Natural killer cell (primary cell): ENCODE measurements around the gene ALOX5. TPM values are rescaled to one million over a fixed set of nuclear protein-coding genes. Genes with fewer than 3 reads are reported as not detected.

ENCODE experiments used
- ATAC-seq, 3 donors: fragments of 150-1000 bp in 2 of 3; fragments of 200-7000 bp in 1 of 3; cut with Tn5 transposase; 1 replicate in 1 of 3; 2 replicates in 2 of 3; pipeline ENCODE4 v1.10.0; 2021; ENCODE audit warnings: mild to moderate bottlenecking in 2 of 3, moderate library complexity in 2 of 3
- DNase-seq, 2 donors: peaks; one replicate each; pipeline versions ENCODE4 v3.0.0 to v3.0.0-alpha.2; 2013 to 2021; ENCODE audit warnings: mixed read lengths in 1 of 2
- H3K27ac ChIP-seq: one replicate; pipeline ENCODE4 v1.5.1; 2013; ENCODE audit warnings: mild to moderate bottlenecking, low read length
- H3K27me3 ChIP-seq: one replicate; pipeline ENCODE4 v1.6.1; 2013; ENCODE audit warnings: low read length; ENCODE audit not compliant: control insufficient read depth, insufficient read depth
- H3K36me3 ChIP-seq: one replicate; pipeline ENCODE4 v1.6.1; 2013; ENCODE audit warnings: low read length; ENCODE audit not compliant: control insufficient read depth, insufficient read depth
- H3K4me1 ChIP-seq: one replicate; pipeline ENCODE4 v1.6.1; 2013; ENCODE audit warnings: low read length; ENCODE audit not compliant: control insufficient read depth, insufficient read depth
- H3K4me3 ChIP-seq: one replicate; pipeline ENCODE4 v1.5.1; 2013; ENCODE audit warnings: low read length
- H3K9me3 ChIP-seq: one replicate; pipeline ENCODE4 v1.6.1; 2013; ENCODE audit warnings: low read length; ENCODE audit not compliant: control insufficient read depth, insufficient read depth
- H3K27ac Mint-ChIP-seq, 2 donors: one replicate each; pipeline ENCODE4 v1.8.0; 2022; ENCODE audit warnings: mild to moderate bottlenecking in 2 of 2, mixed read lengths in 2 of 2, moderate library complexity in 1 of 2
- H3K27me3 Mint-ChIP-seq, 2 donors: one replicate each; pipeline ENCODE4 v1.8.0; 2022; ENCODE audit warnings: low read depth in 2 of 2, mixed read lengths in 2 of 2
- H3K36me3 Mint-ChIP-seq: one replicate; pipeline ENCODE4 v1.8.0; 2022; ENCODE audit warnings: mixed read lengths
- H3K4me1 Mint-ChIP-seq, 2 donors: one replicate each; pipeline ENCODE4 v1.8.0; 2022; ENCODE audit warnings: mixed read lengths in 2 of 2
- H3K4me3 Mint-ChIP-seq: one replicate; pipeline ENCODE4 v1.8.0; 2022; ENCODE audit warnings: mild to moderate bottlenecking, moderate library complexity, mixed read lengths
- H3K9me3 Mint-ChIP-seq, 2 donors: one replicate each; pipeline ENCODE4 v1.8.0; 2022; ENCODE audit warnings: mixed read lengths in 2 of 2
- WGBS: methylation state at CpG from one replicate; pipeline ENCODE4 v1.1.7; 2013; ENCODE audit warnings: missing lambda C conversion rate; ENCODE audit not compliant: insufficient coverage; 5-methylcytosine and 5-hydroxymethylcytosine counted together
- intact Hi-C: fragments of 100-400 bp; cut with micrococcal nuclease; formaldehyde crosslinking; loops from one replicate; pipeline ENCODE4 v1.14.2; 2022
- total RNA-seq, 4 donors: library from RNA; stranded (reverse); fragments of 120-200 nt in 1 of 4; gene quantifications; one replicate each; pipeline versions ENCODE4 v1.2.3 to v1.2.4, GENCODE V29; 2013 to 2022
- TF ChIP-seq, protein P1 (sequence below): fragments of 200-600 bp; IDR thresholded peaks from one replicate; pipeline ENCODE4 v1.8.0; 2022; ENCODE audit warnings: antibody characterized with exemption

The ALOX5 gene
- total RNA-seq, 3 donors from 2014 or later (not counting 1 experiment from before 2014, with no cell fraction given) = 8.6 to 93.5 (median 12.4) TPM

DNA sequence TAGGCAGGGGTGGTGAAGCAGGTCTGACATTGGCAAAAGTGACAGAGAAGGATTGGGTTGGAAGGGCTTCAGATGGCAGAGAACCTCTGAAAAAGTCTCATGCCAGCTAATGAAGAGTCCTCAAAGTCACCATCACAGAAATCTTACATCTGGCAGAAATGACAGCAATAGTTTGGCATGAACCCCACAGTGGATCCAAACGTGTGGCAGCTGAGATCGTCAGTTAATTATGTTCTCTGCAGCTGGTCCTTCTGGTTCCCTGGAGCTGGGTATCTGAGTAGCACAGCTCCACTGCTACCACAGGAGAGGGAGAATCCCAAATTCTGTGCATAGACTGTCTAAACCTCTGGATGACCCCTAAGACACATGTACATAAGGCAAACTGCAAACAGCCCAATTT is 73.4 kb downstream of the ALOX5 start:
- TF ChIP-seq, protein P1, sequence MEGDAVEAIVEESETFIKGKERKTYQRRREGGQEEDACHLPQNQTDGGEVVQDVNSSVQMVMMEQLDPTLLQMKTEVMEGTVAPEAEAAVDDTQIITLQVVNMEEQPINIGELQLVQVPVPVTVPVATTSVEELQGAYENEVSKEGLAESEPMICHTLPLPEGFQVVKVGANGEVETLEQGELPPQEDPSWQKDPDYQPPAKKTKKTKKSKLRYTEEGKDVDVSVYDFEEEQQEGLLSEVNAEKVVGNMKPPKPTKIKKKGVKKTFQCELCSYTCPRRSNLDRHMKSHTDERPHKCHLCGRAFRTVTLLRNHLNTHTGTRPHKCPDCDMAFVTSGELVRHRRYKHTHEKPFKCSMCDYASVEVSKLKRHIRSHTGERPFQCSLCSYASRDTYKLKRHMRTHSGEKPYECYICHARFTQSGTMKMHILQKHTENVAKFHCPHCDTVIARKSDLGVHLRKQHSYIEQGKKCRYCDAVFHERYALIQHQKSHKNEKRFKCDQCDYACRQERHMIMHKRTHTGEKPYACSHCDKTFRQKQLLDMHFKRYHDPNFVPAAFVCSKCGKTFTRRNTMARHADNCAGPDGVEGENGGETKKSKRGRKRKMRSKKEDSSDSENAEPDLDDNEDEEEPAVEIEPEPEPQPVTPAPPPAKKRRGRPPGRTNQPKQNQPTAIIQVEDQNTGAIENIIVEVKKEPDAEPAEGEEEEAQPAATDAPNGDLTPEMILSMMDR = no peak
- DNase-seq (no peak), ATAC-seq (no peak)
- Histone ChIP-seq H3K36me3 (no peaks in the 10 kb centered on the region), H3K9me3 (no peaks in the 10 kb centered on the region), H3K27me3 (no peaks in the 10 kb centered on the region), H3K27ac (no peak overlapping the region), H3K4me3 (no peak overlapping the region), H3K4me1 (no peaks in the 10 kb centered on the region)
- Mint-ChIP-seq H3K36me3 (no peaks in the 10 kb centered on the region), H3K9me3 (no peaks in the 10 kb centered on the region), H3K4me1 (no peaks in the 10 kb centered on the region), H3K27me3 (no peaks in the 10 kb centered on the region), H3K4me3 (no peak overlapping the region), H3K27ac (no peak overlapping the region)
- intact Hi-C loops = no loop called here
- WGBS = 78% methylated on average over 2 of the region's 2 CpGs

- Histone ChIP-seq H3K27me3 (no peaks in the 10 kb centered on the region), H3K4me1 (no peaks in the 10 kb centered on the region), H3K9me3 (no peaks in the 10 kb centered on the region), H3K4me3 (no peak overlapping the region), H3K36me3 (peaks cover 10% of the 10 kb centered on the region), H3K27ac (no peak overlapping the region)
- H3K4me3 Mint-ChIP-seq = no peak overlapping the region
- intact Hi-C loops = no loop called here
- no peak overlapping the region for H3K27ac Mint-ChIP-seq
- TF ChIP-seq, protein P1 = no peak
- H3K27me3 Mint-ChIP-seq = no peaks in the 10 kb centered on the region
- peaks cover 0 to 8% of the 10 kb centered on the region in 2 donors for H3K4me1 Mint-ChIP-seq
- no peak for DNase-seq
- no peaks in the 10 kb centered on the region for H3K36me3 Mint-ChIP-seq
- H3K9me3 Mint-ChIP-seq = no peaks in the 10 kb centered on the region
- no CpG with 5 or more reads among the region's 3 CpGs for WGBS
- ATAC-seq = no peak
Measured at GRCh38 chr10:45450866-45451265, 76.8 kb downstream of the ALOX5 start.

DNA sequence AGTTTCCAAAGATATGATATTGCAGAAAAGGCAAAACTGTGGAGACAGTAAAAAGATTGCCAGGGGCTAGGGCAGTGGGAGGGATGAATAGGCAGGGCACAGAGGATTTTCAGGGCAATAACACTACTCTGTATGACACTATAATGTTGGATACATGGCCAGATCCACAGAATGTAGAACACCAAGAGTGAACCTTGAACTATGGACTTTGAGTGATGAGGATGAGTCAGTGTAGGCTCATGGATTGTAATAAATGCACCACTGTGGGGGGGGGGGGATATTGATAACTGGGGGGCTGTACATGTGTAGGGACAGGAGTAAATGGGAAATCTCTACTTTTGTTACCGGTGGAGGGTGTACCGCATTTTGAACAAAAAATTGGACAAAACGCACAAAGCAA is 77.4 kb downstream of the ALOX5 start:
- Histone ChIP-seq H3K9me3 (no peaks in the 10 kb centered on the region), H3K4me1 (no peaks in the 10 kb centered on the region), H3K27ac (no peak overlapping the region), H3K4me3 (no peak overlapping the region), H3K27me3 (no peaks in the 10 kb centered on the region), H3K36me3 (peaks cover 15% of the 10 kb centered on the region)
- no peaks in the 10 kb centered on the region for H3K36me3 Mint-ChIP-seq
- H3K9me3 Mint-ChIP-seq = no peaks in the 10 kb centered on the region
- no peaks in the 10 kb centered on the region for H3K27me3 Mint-ChIP-seq
- no peak for ATAC-seq
- TF ChIP-seq, protein P1 = no peak
- no peak overlapping the region for H3K27ac Mint-ChIP-seq
- H3K4me1 Mint-ChIP-seq = peaks cover 0 to 8% of the 10 kb centered on the region in 2 donors
- no peak for DNase-seq
- intact Hi-C loops = no loop called here
- no peak overlapping the region for H3K4me3 Mint-ChIP-seq
- WGBS = 100% methylated on average over 3 of the region's 3 CpGs

DNA sequence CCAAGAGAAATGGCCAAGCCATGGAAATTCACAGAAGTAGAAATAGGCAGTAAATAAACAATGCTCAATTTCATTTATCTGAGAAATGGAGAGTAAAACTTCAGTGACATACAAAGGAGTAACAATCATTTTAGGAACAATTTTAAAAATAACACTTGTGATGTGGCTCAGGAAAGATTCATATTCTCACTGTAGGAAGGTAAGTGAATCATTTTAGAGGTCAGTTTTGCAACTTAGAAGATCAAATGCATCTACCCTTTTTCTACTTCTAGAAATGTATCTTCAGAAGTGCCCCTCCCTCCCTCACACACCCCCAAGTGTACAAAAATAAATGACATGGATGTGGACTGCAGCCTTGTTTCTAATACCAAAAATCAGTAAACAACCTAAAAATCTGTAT is 78.3 kb downstream of the ALOX5 start:
- H3K9me3 ChIP-seq = no peaks in the 10 kb centered on the region
- Mint-ChIP-seq H3K4me3 (no peak overlapping the region), H3K4me1 (peaks cover 0 to 8% of the 10 kb centered on the region in 2 donors), H3K27ac (no peak overlapping the region), H3K27me3 (no peaks in the 10 kb centered on the region), H3K9me3 (no peaks in the 10 kb centered on the region), H3K36me3 (no peaks in the 10 kb centered on the region)
- TF ChIP-seq, protein P1 = no peak
- no peak overlapping the region for H3K27ac ChIP-seq
- intact Hi-C loops = no loop called here
- peaks cover 22% of the 10 kb centered on the region for H3K36me3 ChIP-seq
- DNase-seq = no peak
- H3K4me3 ChIP-seq = no peak overlapping the region
- ATAC-seq = no peak
- no peaks in the 10 kb centered on the region for H3K4me1 ChIP-seq
- no peaks in the 10 kb centered on the region for H3K27me3 ChIP-seq
